Lower lobe of right lung (tissue), 2 donors: ENCODE results near the gene CAMK1G. TPM values are rescaled to one million over a fixed set of nuclear protein-coding genes. Genes with fewer than 3 reads are reported as not detected.

Experiments
- ATAC-seq, 2 donors: fragments of 200-7000 bp; cut with Tn5 transposase; one replicate each; pipeline ENCODE4 v1.9.1; 2020 to 2022; ENCODE audit warnings: mild to moderate bottlenecking in 2 of 2, moderate library complexity in 2 of 2
- DNase-seq: peaks from one replicate; pipeline ENCODE4 v3.0.0-alpha.2; 2020
- H3K27ac ChIP-seq: fragments of 200-600 bp; one replicate; pipeline ENCODE4 v1.8.0; 2022
- H3K27me3 ChIP-seq: fragments of 200-600 bp; one replicate; pipeline ENCODE4 v1.8.0; 2022; ENCODE audit warnings: low read depth
- H3K36me3 ChIP-seq: fragments of 200-600 bp; one replicate; pipeline ENCODE4 v1.8.0; 2022; ENCODE audit warnings: mild to moderate bottlenecking
- H3K4me1 ChIP-seq: fragments of 200-600 bp; one replicate; pipeline ENCODE4 v1.8.0; 2022
- H3K4me3 ChIP-seq: fragments of 200-600 bp; one replicate; pipeline ENCODE4 v1.8.0; 2022; ENCODE audit warnings: mild to moderate bottlenecking
- H3K9me3 ChIP-seq: fragments of 200-600 bp; one replicate; pipeline ENCODE4 v1.8.0; 2022
- CTCF ChIP-seq: fragments of 200-600 bp; IDR thresholded peaks from one replicate; pipeline ENCODE4 v1.8.0; 2022; ENCODE audit warnings: antibody characterized with exemption, mild to moderate bottlenecking
- intact Hi-C: fragments of 100-400 bp; cut with DNase I; formaldehyde crosslinking; loops from one replicate; pipeline ENCODE4 v1.11.0; 2022
- total RNA-seq: library from RNA; stranded (reverse); fragmentation: NEBNext Ultra II Directional; extraction: Animal tissue kit (Norgen Biotek cat#: 25700); gene quantifications from one replicate; pipeline ENCODE4 v1.2.1, GENCODE V29; 2021
- donor health status: DM: no; HTN: yes; CAD: no; lungs with severe emphysema.

The CAMK1G gene
- total RNA-seq, 1 donor from 2014 or later, result 0.56 TPM

- H3K27ac ChIP-seq, result no peak overlapping the region
- intact Hi-C loops, result no loop called here
- peak; percentile 76 for TF ChIP-seq CTCF
- H3K36me3 ChIP-seq, result no peaks in the 10 kb centered on the region
- H3K27me3 ChIP-seq, result no peaks in the 10 kb centered on the region
- no peaks in the 10 kb centered on the region for H3K9me3 ChIP-seq
- no peaks in the 10 kb centered on the region for H3K4me1 ChIP-seq
- peak; percentile 87 to 92 for ATAC-seq
- peak; percentile 76 for DNase-seq
- no peak overlapping the region for H3K4me3 ChIP-seq
These were observed 17.5 kb upstream of the CAMK1G start for GRCh38 chr1:209565759-209566678.

- Histone ChIP-seq H3K9me3 (no peaks in the 10 kb centered on the region), H3K27me3 (no peaks in the 10 kb centered on the region), H3K4me1 (no peaks in the 10 kb centered on the region), H3K36me3 (no peaks in the 10 kb centered on the region), H3K4me3 (no peak overlapping the region), H3K27ac (no peak overlapping the region)
- no peak for DNase-seq
- no peak for TF ChIP-seq CTCF
- intact Hi-C loops, result no loop called here
- ATAC-seq, result no peak
These were observed 15.8 kb upstream of the CAMK1G start for GRCh38 chr1:209567698-209568175.

GRCh38 chr1:209569455-209570207 is 13.9 kb upstream of the CAMK1G start:
- H3K36me3 ChIP-seq, result no peaks in the 10 kb centered on the region
- DNase-seq, result peak; percentile 80
- intact Hi-C loops, result no loop called here
- H3K9me3 ChIP-seq, result no peaks in the 10 kb centered on the region
- no peaks in the 10 kb centered on the region for H3K4me1 ChIP-seq
- H3K27me3 ChIP-seq, result no peaks in the 10 kb centered on the region
- no peak overlapping the region for H3K4me3 ChIP-seq
- peak; percentile 60 to 76 for ATAC-seq
- no peak overlapping the region for H3K27ac ChIP-seq
- peak; percentile 89 for TF ChIP-seq CTCF

GRCh38 chr1:209570743-209571142 is 12.8 kb upstream of the CAMK1G start:
- no peak for ATAC-seq
- H3K27me3 ChIP-seq, result peaks cover 1% of the 10 kb centered on the region
- H3K27ac ChIP-seq, result no peak overlapping the region
- intact Hi-C loops, result no loop called here
- DNase-seq, result no peak
- no peak overlapping the region for H3K4me3 ChIP-seq
- H3K4me1 ChIP-seq, result no peaks in the 10 kb centered on the region
- TF ChIP-seq CTCF, result no peak
- no peaks in the 10 kb centered on the region for H3K36me3 ChIP-seq
- H3K9me3 ChIP-seq, result no peaks in the 10 kb centered on the region

- peak; percentile 94 to 97 for ATAC-seq
- TF ChIP-seq CTCF, result peak; percentile 91
- no peaks in the 10 kb centered on the region for H3K9me3 ChIP-seq
- H3K36me3 ChIP-seq, result no peaks in the 10 kb centered on the region
- no peaks in the 10 kb centered on the region for H3K4me1 ChIP-seq
- intact Hi-C loops, result loop anchor here (5.0 kb wide), 1 partner anchor 116 kb away; no protein-coding TSS in a partner anchor
- peaks cover 20% of the 10 kb centered on the region for H3K27me3 ChIP-seq
- peak; percentile 78 for DNase-seq
- H3K4me3 ChIP-seq, result no peak overlapping the region
- no peak overlapping the region for H3K27ac ChIP-seq
These were observed 6.9 kb upstream of the CAMK1G start for GRCh38 chr1:209576392-209577197.
